ENCODE measurements around the gene FGD5. TPM values are rescaled to one million over a fixed set of nuclear protein-coding genes. Genes with fewer than 3 reads are reported as not detected.

The FGD5 gene
- total RNA-seq, 4 donors from 2014 or later = 10.0 to 66.8 (median 19.2) TPM

DNA sequence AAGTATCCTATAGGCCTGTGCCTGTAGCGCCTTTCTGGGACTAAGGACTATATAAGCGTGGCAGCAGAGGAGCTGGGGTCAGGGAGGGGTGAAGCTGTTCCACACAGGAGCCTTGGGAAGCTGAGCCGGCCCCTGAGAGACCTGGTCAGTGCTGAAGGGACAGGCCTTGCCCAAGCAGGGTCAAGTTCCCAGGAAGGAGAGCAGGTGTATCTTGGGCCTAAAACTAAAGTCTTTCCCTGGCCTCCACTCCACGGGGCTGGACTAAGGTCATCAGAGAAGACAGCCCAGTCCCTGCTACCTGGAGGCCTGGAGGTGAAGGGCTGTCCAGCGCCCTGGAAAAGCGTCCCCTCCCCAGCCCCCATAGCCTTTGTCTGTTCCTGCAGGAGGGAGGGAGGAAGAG, 104.7 kb downstream of the FGD5 start:
- DNase-seq = no peak
- H3K27me3 ChIP-seq = no peaks in the 10 kb centered on the region
- no peak overlapping the region for H3K4me3 ChIP-seq
- no peaks in the 10 kb centered on the region for H3K9me3 ChIP-seq
- no peak overlapping the region for H3K27ac ChIP-seq
- intact Hi-C loops (cut with DNase I; ENCODE audit: low total_unique reads) = no loop called here
- no peaks in the 10 kb centered on the region for H3K36me3 ChIP-seq
- H3K4me1 ChIP-seq = no peaks in the 10 kb centered on the region
- TF ChIP-seq POLR2A (IDR thresholded peaks at IDR 0.05) = no peak
- TF ChIP-seq, protein P1, sequence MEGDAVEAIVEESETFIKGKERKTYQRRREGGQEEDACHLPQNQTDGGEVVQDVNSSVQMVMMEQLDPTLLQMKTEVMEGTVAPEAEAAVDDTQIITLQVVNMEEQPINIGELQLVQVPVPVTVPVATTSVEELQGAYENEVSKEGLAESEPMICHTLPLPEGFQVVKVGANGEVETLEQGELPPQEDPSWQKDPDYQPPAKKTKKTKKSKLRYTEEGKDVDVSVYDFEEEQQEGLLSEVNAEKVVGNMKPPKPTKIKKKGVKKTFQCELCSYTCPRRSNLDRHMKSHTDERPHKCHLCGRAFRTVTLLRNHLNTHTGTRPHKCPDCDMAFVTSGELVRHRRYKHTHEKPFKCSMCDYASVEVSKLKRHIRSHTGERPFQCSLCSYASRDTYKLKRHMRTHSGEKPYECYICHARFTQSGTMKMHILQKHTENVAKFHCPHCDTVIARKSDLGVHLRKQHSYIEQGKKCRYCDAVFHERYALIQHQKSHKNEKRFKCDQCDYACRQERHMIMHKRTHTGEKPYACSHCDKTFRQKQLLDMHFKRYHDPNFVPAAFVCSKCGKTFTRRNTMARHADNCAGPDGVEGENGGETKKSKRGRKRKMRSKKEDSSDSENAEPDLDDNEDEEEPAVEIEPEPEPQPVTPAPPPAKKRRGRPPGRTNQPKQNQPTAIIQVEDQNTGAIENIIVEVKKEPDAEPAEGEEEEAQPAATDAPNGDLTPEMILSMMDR (IDR thresholded peaks at IDR 0.05) = no peak

DNA sequence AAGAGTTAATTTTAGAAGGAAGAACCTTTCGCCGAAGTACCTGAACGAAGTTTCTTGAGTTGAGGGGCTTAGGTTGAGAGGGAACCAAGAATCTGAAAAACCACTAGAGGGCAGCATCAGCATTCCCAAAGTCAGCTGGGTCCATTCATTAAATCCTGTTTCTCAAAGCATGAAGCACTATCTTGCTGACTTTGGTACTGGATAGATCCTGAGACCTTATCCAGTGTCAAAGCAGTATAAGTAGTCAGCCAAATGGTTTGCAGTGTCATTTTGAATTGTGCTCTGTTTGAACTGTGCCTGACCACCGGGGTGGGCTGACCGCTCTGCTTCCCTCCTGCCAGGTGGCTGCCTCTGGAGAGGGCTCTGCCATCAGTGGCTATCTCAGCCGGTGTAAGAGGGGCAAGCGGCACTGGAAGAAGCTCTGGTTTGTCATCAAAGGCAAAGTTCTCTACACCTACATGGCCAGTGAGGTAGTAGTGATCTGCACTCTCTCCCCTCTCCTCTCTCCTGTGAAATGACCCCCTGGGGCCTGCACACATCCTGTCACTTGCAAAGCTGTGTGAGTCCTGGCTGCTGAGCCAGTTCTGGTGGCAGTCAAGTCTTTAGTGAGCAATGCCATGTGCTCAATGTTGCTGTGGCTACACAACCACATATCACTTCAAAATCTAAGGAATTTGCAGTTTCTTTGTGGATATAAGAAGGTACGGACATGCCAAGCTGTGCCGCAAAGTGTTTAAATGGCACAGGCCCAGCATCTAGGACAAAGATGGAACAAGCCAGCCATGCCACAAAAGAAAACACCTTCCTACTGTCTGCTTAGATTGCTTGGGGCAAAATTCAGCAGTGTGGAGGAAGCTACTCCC, 107.2 kb downstream of the FGD5 start:
- H3K27ac ChIP-seq = no peak overlapping the region
- intact Hi-C loops (cut with DNase I; ENCODE audit: low total_unique reads) = no loop called here
- no peaks in the 10 kb centered on the region for H3K9me3 ChIP-seq
- DNase-seq = no peak
- H3K4me1 ChIP-seq = no peaks in the 10 kb centered on the region
- H3K4me3 ChIP-seq = no peak overlapping the region
- no peak for TF ChIP-seq POLR2A (IDR thresholded peaks at IDR 0.05)
- TF ChIP-seq, protein P1 (IDR thresholded peaks at IDR 0.05) = peak; percentile 44 to 63 (median 56)
- H3K27me3 ChIP-seq = no peaks in the 10 kb centered on the region
- no peaks in the 10 kb centered on the region for H3K36me3 ChIP-seq

DNA sequence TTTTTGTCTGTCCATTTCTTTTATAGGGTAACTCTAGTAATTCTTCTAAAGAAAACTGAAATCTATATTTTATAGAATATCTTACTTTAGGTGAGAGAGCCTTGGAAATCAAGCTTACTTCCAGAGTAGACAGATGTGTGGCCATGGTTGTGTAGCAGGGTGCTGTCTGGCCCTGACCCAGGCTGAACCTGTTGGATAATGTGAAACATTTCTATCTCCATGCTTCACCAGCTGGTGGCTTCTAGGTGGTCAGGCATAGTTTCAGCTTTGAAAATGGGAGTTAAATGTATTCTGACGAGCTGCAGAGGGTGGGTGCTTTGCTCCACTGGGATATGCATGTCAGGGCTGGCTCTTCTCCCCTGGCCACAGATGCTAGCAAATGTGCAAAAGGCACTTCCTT, 107.8 kb downstream of the FGD5 start:
- H3K4me3 ChIP-seq = no peak overlapping the region
- intact Hi-C loops (cut with DNase I; ENCODE audit: low total_unique reads) = no loop called here
- TF ChIP-seq, protein P1 (IDR thresholded peaks at IDR 0.05) = no peak
- no peak for TF ChIP-seq POLR2A (IDR thresholded peaks at IDR 0.05)

DNA sequence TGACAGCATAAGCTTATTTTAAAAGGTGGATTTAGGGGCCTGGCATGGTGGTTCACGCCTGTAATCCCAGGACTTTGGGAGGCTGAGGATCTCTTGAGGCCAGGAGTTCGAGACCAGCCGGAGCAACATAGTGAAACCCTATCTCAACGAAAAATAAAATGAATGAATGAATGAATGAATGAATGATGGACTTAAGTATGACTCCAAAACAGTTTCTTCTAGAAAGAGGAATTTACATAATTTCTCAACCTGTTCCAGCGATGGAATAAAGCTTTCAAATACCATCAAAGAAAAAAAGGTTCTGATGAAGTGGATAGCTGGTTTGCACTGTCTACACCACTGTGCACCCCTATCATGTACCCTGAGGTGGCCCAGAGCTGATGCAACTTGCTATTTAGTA, 108.5 kb downstream of the FGD5 start:
- DNase-seq = no peak
- no peak overlapping the region for H3K4me3 ChIP-seq
- no peak for TF ChIP-seq POLR2A (IDR thresholded peaks at IDR 0.05)
- TF ChIP-seq, protein P1 (IDR thresholded peaks at IDR 0.05) = no peak
- no peaks in the 10 kb centered on the region for H3K36me3 ChIP-seq
- H3K27me3 ChIP-seq = no peaks in the 10 kb centered on the region
- H3K27ac ChIP-seq = no peak overlapping the region
- intact Hi-C loops (cut with DNase I; ENCODE audit: low total_unique reads) = no loop called here
- no peaks in the 10 kb centered on the region for H3K9me3 ChIP-seq
- no peaks in the 10 kb centered on the region for H3K4me1 ChIP-seq

More for the DNA sequence above, 107.8 kb downstream of the FGD5 start:
- DNase-seq = no peak
- H3K27me3 ChIP-seq = no peaks in the 10 kb centered on the region
- H3K36me3 ChIP-seq = no peaks in the 10 kb centered on the region
- H3K9me3 ChIP-seq = no peaks in the 10 kb centered on the region
- H3K27ac ChIP-seq = no peak overlapping the region
- no peaks in the 10 kb centered on the region for H3K4me1 ChIP-seq

DNA sequence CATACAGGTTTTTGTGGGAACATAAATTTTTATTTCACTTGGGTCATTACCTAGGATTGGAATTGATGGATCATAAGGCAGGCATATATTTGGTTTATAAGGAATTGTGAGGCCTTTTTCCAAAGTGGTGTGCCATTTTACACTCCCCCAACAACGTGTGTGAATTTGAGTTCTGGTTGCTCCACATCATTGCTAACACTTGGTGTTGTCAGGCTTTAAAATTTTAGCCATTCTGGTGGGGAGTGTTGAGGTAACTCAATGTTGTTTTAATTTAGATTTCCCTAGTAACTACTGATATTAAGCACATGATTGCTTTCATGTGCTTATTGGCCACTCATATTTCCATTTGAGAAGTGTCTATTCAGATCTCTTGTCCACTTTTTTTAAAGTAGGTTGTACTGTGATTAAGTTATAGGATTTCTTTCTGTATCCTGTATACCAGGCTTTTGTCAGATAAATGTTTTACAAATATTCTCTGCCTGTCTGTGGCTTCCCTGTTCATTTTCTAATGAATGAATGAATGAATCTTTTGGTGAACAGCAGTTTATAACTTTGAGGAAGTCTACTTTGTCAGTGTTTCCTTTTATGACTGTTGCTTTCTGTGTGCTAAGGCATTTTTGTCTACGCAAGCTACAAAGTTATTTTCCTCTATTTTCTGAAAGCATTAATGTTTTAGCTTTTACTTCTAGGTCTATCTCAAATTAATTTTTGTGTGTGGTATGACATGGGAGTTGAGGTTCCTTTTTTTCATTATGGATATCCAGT, 110.7 kb downstream of the FGD5 start:
- intact Hi-C loops (cut with DNase I; ENCODE audit: low total_unique reads) = no loop called here
- H3K4me3 ChIP-seq = no peak overlapping the region
- H3K27ac ChIP-seq = no peak overlapping the region
- H3K9me3 ChIP-seq = no peaks in the 10 kb centered on the region
- TF ChIP-seq, protein P1 (IDR thresholded peaks at IDR 0.05) = no peak
- TF ChIP-seq POLR2A (IDR thresholded peaks at IDR 0.05) = no peak
- no peaks in the 10 kb centered on the region for H3K36me3 ChIP-seq
- peaks cover 0 to 2% of the 10 kb centered on the region in 2 donors for H3K27me3 ChIP-seq
- no peaks in the 10 kb centered on the region for H3K4me1 ChIP-seq
- no peak for DNase-seq

All from uterus (tissue), 4 donors.